GM19395 (cell line): Measurements from ENCODE around the gene LUC7L3.
"Not testable (repeated sequence)": the region's sequence is repeated elsewhere in the genome, so short reads cannot be mapped to it uniquely, and the experiment has no call there.

ENCODE experiments used
- ATAC-seq: cut with Tn5 transposase; IDR thresholded peaks from one replicate; pipeline ENCODE4 v1.9.1; 2021; ENCODE audit warnings: mild to moderate bottlenecking, moderate library complexity; ENCODE audit not compliant: unreplicated experiment

Gene LUC7L3

DNA sequence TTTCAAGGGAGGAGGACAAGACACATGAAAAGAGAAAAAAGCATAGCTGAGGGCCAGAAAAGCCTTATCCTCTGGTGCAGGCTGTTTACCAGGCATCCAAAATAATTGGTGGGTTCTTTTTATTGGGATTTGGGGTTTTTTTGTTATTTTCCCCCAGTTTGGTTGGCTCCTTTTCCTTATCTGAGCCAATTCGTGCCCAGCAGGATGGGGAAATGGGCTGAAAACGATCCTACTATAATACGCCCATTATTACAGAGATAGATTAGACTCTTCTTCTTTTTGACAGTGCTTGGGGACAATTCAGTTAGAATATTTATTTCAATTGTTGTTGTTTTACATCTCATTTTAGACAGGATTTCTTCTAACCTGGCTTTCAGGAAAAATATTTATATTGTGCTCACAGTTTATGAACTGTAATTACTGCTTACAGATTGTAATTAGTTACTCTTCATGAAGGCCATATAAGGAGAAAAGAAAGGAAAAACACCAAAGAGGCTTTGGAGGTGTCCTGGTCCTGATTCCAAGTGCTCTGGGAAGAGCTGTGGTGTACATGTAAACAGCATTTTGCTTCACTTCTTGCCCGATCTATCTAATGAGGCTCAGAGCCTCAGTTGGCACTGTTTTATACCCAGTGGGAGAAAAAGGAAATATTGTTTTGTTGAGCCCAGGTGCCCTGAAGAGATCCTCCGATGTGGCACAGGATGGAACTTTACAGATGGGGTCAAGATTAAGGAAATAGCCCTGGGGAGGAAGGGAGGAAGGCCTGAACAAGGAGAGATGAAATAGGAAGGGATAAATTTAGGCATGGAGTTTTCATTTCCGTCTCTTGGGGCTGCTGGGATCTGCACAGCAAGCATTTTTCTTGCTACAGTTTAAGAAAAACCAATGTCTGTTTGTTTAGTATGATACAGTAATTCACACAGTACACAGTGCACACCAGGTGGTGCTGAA is 11.1 kb upstream of the LUC7L3 start:
- no peak for ATAC-seq

GRCh38 chr17:50709053-50709452 is 10.3 kb upstream of the LUC7L3 start:
- not testable (repeated sequence) for ATAC-seq

DNA sequence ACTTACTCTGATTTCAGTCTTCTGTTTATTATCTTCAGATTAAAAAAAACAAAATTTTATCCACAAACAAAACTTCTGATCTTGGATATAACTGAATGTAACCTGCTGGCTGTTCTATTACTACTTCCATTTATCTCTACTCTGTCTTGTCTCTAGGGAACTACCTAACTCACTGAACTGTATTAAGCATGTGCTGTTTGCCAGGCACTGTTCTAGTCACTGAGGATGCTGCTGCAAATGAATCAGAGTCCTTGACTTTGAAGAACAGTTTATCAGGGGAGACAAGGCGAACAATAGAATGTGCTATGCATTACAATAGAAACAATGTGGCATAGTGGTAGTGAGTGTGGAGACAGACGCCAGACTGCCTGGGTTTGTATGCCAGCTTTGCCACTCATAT is 9.4 kb upstream of the LUC7L3 start:
- no peak for ATAC-seq

DNA sequence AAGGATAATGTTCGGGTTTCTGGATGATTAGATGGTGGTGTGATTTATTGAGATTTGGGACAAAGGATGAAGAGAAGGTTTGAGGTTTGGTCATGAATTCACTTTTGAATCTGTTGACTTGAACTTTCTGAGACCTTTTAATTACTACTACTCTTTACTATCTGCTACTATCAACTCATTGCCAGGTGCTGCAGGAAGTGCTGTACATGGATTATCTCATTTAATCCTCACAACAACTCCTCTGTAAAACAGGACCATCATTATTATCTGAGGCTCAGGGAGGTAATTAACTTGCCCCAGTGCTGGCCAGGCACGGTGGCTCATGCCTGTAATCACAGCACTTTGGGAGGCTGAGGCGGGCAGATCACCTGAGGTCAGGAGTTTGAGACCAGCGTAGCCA is 8.8 kb upstream of the LUC7L3 start:
- no peak for ATAC-seq

GRCh38 chr17:50712641-50713040 is 6.8 kb upstream of the LUC7L3 start:
- no peak for ATAC-seq

- ATAC-seq, result no peak
Observed at GRCh38 chr17:50715471-50715870, 3.9 kb upstream of the LUC7L3 start.

DNA sequence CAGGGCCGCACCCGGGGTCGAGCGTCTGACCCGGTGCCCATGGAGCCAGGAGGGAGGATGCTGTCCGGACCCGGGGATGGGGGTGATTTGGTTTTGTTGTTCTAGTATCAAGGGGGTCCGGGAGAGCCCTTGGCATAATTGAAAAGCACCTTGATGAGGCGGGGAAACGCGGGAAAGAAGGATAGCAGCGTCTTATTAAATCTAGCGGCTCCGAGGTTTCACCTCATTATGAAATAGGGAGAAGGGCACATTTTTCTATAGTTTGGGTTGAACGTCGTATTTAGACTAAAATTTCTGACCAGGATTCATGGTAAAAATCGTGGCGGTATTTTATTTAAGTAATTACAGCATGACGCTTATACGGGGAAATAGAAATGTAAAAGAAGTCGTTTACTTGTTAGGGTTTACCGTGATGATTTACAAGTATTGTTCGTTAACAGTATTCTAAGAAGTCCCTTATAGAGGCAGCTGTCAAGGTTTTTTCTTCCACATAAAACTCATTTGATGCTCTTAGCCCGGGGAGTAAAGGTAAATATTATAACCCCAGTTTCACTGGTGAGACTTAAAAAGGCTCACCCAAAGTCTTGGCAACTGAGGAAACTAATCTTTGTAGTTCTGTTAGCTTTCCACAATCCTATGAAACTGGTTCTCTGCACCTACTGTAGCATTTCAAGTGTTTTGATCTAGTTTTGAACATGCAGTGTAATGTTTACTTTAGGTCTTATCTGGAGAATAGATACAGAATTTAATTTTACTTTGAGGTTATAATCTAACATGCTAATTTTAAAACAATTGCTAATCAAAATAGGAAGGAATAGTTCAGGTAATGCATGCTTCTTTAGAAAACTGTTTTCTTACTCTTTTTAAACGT is 756 bp downstream of the LUC7L3 start:
- ATAC-seq, result no peak

DNA sequence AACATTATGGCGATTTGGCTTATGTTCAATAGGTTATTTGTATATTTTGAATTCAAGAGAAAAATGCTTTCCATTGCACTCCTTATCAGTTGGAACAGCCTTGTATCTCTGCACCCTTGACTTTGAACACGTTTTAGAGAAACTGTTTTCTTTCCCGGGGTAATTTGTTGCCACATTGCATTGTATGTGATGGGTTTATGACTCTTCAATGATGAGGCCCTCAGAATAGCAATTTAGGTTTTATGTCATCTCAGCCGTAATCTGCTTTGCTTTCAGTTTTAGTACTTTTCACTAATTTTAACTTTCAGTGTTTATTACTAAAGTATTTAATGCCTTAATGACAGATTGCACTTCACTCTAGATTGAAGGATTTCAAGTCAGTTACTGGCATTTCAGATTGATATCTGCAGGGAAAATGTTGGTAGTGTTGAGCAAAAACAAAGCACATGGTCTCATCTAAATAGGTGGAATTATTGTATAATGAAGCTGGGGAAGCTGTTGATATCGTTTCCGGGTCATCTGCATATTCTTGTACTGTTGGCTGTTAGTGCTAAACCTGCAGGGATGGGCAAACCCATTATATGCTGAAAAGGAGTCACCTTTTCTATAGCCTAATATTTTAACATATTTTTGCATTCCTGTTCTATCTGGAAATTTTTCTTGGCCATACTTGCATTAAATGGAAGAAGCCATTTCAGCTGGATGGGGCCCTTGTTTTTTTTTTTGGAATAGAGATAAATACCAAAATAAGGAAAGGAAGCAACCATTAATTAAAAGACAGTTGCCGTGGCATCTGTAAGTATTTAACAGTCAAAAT is 2.0 kb downstream of the LUC7L3 start:
- ATAC-seq, result no peak

GRCh38 chr17:50722746-50723145 is 3.3 kb downstream of the LUC7L3 start:
- no peak for ATAC-seq

DNA sequence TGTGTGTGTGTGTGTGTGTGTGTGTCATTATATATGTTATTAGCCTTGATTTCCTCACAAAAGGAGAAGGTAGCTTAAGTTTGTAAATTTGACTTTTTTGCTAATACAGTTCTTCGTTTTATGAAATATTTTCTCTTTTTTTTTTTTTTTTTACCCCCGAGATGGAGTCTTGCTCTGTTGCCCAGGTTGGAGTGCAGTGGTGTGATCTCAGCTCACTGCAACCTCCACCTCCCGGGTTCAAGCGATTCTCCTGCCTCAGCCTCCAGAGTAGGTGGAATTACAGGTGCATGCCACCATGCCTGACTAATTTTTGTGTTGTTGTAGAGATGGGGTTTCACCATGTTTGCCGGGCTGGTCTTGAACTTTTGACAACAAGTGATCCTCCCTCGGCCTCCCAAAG is 5.2 kb downstream of the LUC7L3 start:
- not testable (repeated sequence) for ATAC-seq

DNA sequence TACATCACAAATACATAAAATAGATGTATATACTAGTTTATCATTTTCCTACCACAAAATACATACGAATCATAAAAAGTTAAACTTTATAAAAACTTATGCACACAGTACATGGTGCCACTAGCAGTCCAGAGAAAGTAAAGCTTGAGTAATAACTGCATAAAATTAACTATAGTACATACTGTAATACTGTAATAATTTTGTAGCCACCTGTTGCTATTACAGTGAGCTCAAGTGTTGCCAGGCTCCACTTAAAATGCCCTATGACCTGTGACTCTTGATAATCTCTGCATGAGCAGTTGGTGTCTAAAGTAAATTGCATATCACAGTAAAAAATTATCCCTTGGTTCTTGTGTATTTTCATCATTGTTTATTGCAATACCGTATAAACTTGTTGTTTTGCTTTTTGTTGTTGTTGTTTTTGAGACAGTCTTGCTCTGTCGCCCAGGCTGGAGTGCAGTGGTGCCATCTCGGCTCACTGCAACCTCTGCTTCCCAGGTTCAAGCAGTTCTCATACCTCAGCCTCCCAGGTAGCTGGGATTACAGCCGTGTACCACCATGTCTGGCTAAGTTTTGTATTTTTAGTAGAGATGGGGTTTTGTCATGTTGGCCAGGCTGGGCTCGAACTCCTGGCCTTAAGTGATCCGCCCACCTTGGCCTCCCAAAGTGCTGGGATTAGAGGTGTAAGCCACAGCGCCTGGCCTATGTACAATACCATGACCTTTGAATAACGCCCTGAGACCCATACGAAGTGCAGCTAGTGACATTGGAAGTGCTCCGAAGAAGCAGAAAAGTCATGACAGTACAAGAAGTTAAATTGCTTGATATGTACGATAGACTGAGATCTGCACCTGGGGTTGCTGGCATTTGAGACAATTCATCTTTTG is 6.6 kb downstream of the LUC7L3 start:
- ATAC-seq, result no peak

DNA sequence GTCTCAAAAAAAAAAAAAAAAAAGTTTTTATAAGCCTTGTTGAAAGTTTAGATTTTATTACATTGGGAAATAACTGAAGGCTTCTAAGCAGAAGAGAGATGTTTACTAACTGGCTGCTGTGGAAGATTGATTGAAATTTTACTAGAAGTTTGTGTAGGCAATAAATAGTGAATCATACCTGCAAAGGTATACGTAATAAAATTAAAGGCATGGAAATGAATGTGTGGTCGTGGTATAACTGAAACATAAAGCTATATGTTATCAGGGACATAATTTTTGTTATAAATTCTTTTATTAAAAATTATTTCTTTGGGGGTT is 8.7 kb downstream of the LUC7L3 start:
- no peak for ATAC-seq

- ATAC-seq, result no peak
Observed at GRCh38 chr17:50728881-50729765, 9.7 kb downstream of the LUC7L3 start.

DNA sequence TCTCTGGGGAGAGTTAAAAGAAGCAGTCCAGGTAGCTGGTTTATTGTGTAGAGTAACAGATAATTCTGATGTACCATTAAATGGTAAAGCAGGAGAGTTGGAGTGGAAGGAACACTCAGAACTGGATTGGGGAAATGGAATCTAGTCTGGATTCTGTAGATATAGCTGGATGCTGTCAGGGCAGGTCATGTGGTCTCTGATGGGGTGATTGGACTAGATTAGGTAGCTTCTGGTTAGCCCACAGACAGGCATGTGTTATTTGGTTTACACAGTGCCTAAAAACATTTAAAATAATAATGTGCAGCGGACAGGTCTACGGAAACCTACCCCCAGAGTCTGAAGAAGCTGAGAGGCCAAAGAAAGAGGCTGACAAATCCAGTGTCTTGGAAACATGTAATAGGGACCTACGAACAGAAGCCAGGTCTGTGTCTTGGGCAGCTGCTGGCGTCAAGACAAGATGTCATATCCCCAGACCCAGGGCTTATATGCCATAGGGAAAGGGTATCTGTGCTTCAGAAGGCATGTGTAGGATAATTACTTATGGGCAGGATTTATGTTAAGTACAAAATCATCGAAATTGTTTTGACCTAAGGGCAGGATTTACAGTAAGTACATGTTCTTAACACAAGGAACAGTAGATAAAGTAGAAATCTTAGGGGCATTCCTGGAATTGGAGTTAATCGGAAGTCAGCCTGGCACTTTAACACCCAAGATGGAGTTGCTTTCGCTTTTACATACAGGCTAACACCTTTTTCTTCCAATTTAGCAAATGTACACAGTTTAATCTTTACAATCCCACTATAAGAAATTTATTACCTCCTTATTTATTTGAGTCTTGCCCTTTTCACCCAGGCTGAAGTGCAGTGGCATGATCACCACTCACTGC is 12.4 kb downstream of the LUC7L3 start:
- ATAC-seq, result no peak

- no peak for ATAC-seq
Observed at GRCh38 chr17:50735287-50735686, 15.9 kb downstream of the LUC7L3 start.

DNA sequence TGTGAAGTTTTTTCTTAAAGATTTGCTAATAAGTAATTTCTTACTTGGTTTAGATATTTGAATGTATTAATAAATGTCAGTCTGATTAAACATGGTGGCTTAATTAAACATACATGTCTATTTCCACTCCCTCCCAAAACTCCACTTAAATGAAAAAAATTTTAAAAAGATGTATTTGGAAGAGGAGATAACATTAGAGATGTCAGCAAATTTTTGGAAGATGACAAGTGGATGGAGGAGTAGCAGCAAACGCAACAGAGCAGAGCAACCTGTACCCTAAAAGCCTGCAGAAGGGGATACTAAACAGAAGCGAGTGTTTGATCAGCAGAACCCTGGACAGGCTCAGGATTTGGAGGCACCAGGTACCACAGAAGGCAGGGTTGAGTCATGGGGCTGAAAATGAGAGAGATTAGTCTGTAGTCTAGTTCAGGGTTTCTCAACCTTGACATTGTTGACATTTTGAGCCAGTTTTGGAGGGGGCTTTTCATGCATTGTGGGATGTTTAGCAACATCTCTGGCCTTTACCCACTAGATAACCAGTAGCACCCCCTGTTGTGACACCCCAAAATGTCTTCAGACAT is 17.8 kb downstream of the LUC7L3 start:
- ATAC-seq, result no peak

GRCh38 chr17:50739098-50739497 is 19.7 kb downstream of the LUC7L3 start:
- no peak for ATAC-seq

- ATAC-seq, result no peak
Observed at GRCh38 chr17:50745631-50746030, 26.2 kb downstream of the LUC7L3 start.
